GM12864 (cell line): ENCODE measurements around the gene RUNDC3A.

Experiments
- DNase-seq: peaks from one replicate; pipeline ENCODE4 v3.0.0-alpha.2; 2011; ENCODE audit warnings: low read depth
- H3K4me3 ChIP-seq: 2 replicates; pipeline ENCODE4 v1.5.1; 2011; ENCODE audit warnings: mild to moderate bottlenecking, low read depth, low read length, control low read depth
- CTCF ChIP-seq: IDR thresholded peaks from 2 replicates; pipeline ENCODE4 v1.5.1; 2011; ENCODE audit warnings: low read depth, mild to moderate bottlenecking, moderate library complexity, low read length, control low read depth, inconsistent platforms; ENCODE audit errors: missing control alignments

The RUNDC3A gene

GRCh38 chr17:44267165-44267455 lies 41.3 kb upstream of the RUNDC3A start:
- no peak for TF ChIP-seq CTCF
- no peak for DNase-seq
- no peak overlapping the region for H3K4me3 ChIP-seq

- TF ChIP-seq CTCF: no peak
- no peak for DNase-seq
- H3K4me3 ChIP-seq: no peak within 1 kb of the TSS
These were observed 40.4 kb upstream of the RUNDC3A start, which contains the start of gene SLC4A1 for GRCh38 chr17:44267818-44268490. TSS of gene SLC4A1 (minus strand) at chr17:44268135. CDS start at chr17:44262866, 5,269 bp downstream.

- no peak for DNase-seq
- H3K4me3 ChIP-seq: no peak overlapping the region
- TF ChIP-seq CTCF: no peak
These were observed 39.5 kb upstream of the RUNDC3A start for GRCh38 chr17:44268709-44269534.

GRCh38 chr17:44269535-44270240 lies 38.7 kb upstream of the RUNDC3A start:
- no peak for TF ChIP-seq CTCF
- DNase-seq: no peak
- H3K4me3 ChIP-seq: no peak overlapping the region

GRCh38 chr17:44272321-44272951 lies 36.0 kb upstream of the RUNDC3A start:
- no peak overlapping the region for H3K4me3 ChIP-seq
- no peak for TF ChIP-seq CTCF
- DNase-seq: no peak

GRCh38 chr17:44272954-44273353 lies 35.4 kb upstream of the RUNDC3A start:
- no peak for TF ChIP-seq CTCF

More at GRCh38 chr17:44272954-44273353, 35.4 kb upstream of the RUNDC3A start:
- DNase-seq: no peak
- H3K4me3 ChIP-seq: no peak overlapping the region
